ENCODE results near the gene DISP3. TPM values are rescaled to one million over a fixed set of nuclear protein-coding genes. Genes with fewer than 3 reads are reported as not detected.

The DISP3 gene
- total and polyA plus RNA-seq, 11 donors = 0.03 to 0.45 (median 0.12) TPM; not detected in 5

GRCh38 chr1:11518016-11518701 is 39.2 kb downstream of the DISP3 start:
- TF ChIP-seq POLR2A (IDR thresholded peaks at IDR 0.05) = no peak
- no peaks in the 10 kb centered on the region for H3K9me3 ChIP-seq
- no peak for DNase-seq
- H3K4me3 ChIP-seq = no peak overlapping the region
- no peak for ATAC-seq
- no peaks in the 10 kb centered on the region for H3K27me3 ChIP-seq
- 81 to 88% (median 82%) methylated on average over 15 to 16 of the region's 16 CpGs for WGBS, 4 donors
- H3K36me3 ChIP-seq = no peaks in the 10 kb centered on the region
- no peak overlapping the region for H3K27ac ChIP-seq
- intact Hi-C loops (cut with DNase I) = no loop called here
- H3K4me1 ChIP-seq = no peaks in the 10 kb centered on the region

DNA sequence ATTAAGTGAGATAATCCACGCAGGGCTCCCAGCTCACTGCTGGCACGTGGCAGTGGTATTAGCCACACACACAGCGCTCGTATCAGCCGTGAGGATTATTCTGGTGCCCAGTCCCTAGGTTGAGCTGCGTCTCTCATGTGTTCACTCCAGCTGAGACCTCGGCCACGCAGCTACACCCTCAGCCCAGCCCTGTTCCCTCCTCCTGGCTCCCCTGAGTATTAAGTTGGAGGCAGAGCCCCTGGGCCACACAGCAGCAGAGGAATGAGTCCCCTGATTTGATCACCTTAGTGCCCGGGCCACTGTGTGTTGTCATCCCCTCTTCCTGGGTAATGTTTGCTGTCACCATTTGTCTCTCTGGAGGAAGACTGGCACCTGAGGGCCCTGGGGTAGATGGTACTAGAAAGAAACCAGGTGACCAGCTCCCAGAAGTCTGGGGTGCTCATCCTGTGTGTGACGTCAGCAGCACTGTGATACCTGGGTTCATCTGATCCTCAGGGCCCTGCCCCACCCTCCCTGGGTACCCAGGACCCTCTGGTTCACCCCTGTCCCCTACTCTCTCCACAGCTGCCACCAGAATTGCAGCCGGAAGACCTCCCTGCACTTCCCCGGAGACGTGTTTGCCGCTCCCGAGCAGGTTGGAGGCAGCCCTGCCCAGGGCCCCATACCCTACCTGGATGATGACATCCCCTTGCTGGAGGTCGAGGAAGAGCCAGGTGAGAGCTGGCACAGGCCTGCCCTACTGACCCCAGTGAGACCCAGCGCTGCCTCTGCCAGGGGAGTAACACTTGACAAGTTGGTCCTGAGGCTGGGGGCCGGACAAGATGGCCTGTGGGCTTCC is 40.1 kb downstream of the DISP3 start:
- Histone ChIP-seq H3K36me3 (no peaks in the 10 kb centered on the region), H3K27me3 (no peaks in the 10 kb centered on the region), H3K9me3 (no peaks in the 10 kb centered on the region), H3K4me1 (no peaks in the 10 kb centered on the region), H3K27ac (no peak overlapping the region), H3K4me3 (no peak overlapping the region)
- DNase-seq (no peak), ATAC-seq (no peak)
- intact Hi-C loops (cut with DNase I) = no loop called here
- TF ChIP-seq POLR2A (IDR thresholded peaks at IDR 0.05) = no peak
- TF ChIP-seq, protein P1, sequence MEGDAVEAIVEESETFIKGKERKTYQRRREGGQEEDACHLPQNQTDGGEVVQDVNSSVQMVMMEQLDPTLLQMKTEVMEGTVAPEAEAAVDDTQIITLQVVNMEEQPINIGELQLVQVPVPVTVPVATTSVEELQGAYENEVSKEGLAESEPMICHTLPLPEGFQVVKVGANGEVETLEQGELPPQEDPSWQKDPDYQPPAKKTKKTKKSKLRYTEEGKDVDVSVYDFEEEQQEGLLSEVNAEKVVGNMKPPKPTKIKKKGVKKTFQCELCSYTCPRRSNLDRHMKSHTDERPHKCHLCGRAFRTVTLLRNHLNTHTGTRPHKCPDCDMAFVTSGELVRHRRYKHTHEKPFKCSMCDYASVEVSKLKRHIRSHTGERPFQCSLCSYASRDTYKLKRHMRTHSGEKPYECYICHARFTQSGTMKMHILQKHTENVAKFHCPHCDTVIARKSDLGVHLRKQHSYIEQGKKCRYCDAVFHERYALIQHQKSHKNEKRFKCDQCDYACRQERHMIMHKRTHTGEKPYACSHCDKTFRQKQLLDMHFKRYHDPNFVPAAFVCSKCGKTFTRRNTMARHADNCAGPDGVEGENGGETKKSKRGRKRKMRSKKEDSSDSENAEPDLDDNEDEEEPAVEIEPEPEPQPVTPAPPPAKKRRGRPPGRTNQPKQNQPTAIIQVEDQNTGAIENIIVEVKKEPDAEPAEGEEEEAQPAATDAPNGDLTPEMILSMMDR (IDR thresholded peaks at IDR 0.05) = no peak
- WGBS, 4 donors = 81 to 89% (median 84%) methylated on average over 10 to 18 of the region's 18 CpGs

DNA sequence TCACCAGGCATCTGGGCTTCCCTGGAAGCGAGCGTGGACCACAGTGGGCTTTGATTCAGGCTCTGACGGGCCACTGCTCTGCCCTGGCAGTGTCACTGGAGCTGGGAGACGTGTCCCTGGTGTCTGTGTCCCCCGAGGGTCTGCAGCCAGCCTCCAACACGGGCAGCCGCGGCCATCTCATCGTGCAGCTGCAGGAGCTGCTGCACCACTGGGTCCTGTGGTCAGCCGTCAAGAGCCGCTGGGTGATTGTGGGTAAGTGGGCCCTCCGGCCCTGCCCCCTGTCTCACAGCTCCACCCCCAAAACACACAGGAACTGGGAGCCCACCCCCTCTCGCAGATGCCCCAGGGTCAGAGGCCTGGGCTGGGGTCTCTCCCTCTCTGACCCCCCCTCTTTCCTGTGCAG is 40.7 kb downstream of the DISP3 start:
- WGBS, 4 donors = 62 to 90% (median 79%) methylated on average over 3 to 13 of the region's 13 CpGs

DNA sequence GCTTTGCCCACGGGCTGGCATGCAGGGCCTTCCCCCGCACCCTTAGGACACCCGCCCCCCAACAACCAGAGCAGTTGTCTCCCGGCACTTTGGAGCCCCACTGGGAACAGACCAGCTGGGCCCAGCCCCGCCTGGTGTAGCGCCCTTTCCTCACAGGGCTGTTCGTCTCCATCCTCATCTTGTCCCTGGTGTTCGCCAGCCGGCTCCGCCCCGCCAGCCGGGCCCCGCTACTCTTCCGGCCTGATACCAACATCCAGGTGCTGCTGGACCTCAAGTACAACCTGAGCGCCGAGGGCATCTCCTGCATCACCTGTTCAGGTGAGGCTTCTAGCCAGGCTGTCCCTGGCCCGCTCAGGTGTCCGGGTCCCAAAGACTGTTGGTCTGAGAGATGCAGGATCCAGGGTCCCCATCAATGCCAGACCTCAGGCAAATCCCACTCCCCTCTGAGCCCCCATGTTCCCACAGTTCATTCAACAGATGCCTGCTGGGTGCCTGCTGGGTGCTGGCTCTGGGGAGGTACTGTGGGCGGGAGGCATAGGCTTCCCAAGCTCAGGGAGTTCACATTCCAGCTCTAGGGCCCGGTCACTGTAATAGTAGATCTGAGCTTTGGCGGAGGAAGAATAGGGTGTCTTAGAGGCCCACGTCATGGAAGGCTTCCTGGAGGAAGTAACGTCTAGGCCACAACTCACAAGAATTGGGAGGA is 41.7 kb downstream of the DISP3 start:
- H3K4me3 ChIP-seq = no peak overlapping the region
- ATAC-seq (no peak), DNase-seq (peak in 1 of 5 donors; percentile 9)
- H3K27ac ChIP-seq = no peak overlapping the region
- H3K4me1 ChIP-seq = no peaks in the 10 kb centered on the region
- no peaks in the 10 kb centered on the region for H3K27me3 ChIP-seq
- no peaks in the 10 kb centered on the region for H3K9me3 ChIP-seq
- intact Hi-C loops (cut with DNase I) = no loop called here
- TF ChIP-seq, protein P1 (IDR thresholded peaks at IDR 0.05) = no peak
- no peak for TF ChIP-seq POLR2A (IDR thresholded peaks at IDR 0.05)
- no peaks in the 10 kb centered on the region for H3K36me3 ChIP-seq
- WGBS, 4 donors = 90 to 95% (median 91%) methylated on average over 21 to 23 of the region's 23 CpGs

More for the DNA sequence above, 40.7 kb downstream of the DISP3 start:
- TF ChIP-seq, protein P1 (IDR thresholded peaks at IDR 0.05) = no peak
- TF ChIP-seq POLR2A (IDR thresholded peaks at IDR 0.05) = no peak
- ATAC-seq (no peak), DNase-seq (no peak)
- H3K9me3 ChIP-seq = no peaks in the 10 kb centered on the region
- intact Hi-C loops (cut with DNase I) = no loop called here
- no peaks in the 10 kb centered on the region for H3K36me3 ChIP-seq
- no peaks in the 10 kb centered on the region for H3K27me3 ChIP-seq
- no peaks in the 10 kb centered on the region for H3K4me1 ChIP-seq
- H3K4me3 ChIP-seq = no peak overlapping the region
- no peak overlapping the region for H3K27ac ChIP-seq
